Endothelial cell of umbilical vein (primary cell): Measurements from ENCODE around the gene FBXL19.

Experiments used
- CTCF ChIP-seq, 2 donors: IDR thresholded peaks; 1 replicate in 1 of 2; 2 replicates in 1 of 2; pipeline ENCODE4 v1.5.1; 2011; ENCODE audit warnings: low read length in 2 of 2, mild to moderate bottlenecking in 2 of 2, moderate library complexity in 2 of 2, control low read depth in 1 of 2, inconsistent platforms in 1 of 2, low read depth in 1 of 2; ENCODE audit not compliant: insufficient read depth in 1 of 2; ENCODE audit errors: extremely low read depth in 1 of 2
- EZH2 ChIP-seq: IDR thresholded peaks from 2 replicates; pipeline ENCODE4 v1.6.1; 2012; ENCODE audit warnings: borderline replicate concordance, low read depth, mild to moderate bottlenecking, moderate library complexity, low read length, inconsistent platforms; ENCODE audit not compliant: severe bottlenecking
- FOS ChIP-seq: IDR thresholded peaks from 2 replicates; pipeline ENCODE4 v1.6.1; 2011; ENCODE audit warnings: mild to moderate bottlenecking, low read length, moderate library complexity, borderline replicate concordance; ENCODE audit not compliant: insufficient read depth
- MAX ChIP-seq: IDR thresholded peaks from 2 replicates; pipeline ENCODE4 v1.6.1; 2011; ENCODE audit not compliant: insufficient read depth, insufficient read length
- POLR2AphosphoS5 ChIP-seq: IDR thresholded peaks from 2 replicates; pipeline ENCODE4 v1.6.1; 2012; ENCODE audit warnings: low read depth, mild to moderate bottlenecking, control low read depth, low read length, moderate library complexity; ENCODE audit not compliant: insufficient read depth

- no peak for TF ChIP-seq CTCF (IDR thresholded peaks at IDR 0.05; ENCODE audit: extremely low read depth in 1 of 2, insufficient read depth in 1 of 2, low read depth in 1 of 2, low read length in 2 of 2)
- no peak for TF ChIP-seq FOS
- TF ChIP-seq MAX = no peak
- no peak for TF ChIP-seq POLR2AphosphoS5
- no peak for TF ChIP-seq EZH2
Measured at GRCh38 chr16:30987581-30988190, 64.3 kb downstream of the FBXL19 start.
